GM19193 (cell line): Measurements from ENCODE around the gene SLC16A12.

Experiments used
- POLR2A ChIP-seq: IDR thresholded peaks from 4 replicates; pipeline ENCODE4 v1.6.1; 2011; ENCODE audit not compliant: insufficient read depth, insufficient read length; ENCODE audit errors: extremely low read depth

SLC16A12 gene

DNA sequence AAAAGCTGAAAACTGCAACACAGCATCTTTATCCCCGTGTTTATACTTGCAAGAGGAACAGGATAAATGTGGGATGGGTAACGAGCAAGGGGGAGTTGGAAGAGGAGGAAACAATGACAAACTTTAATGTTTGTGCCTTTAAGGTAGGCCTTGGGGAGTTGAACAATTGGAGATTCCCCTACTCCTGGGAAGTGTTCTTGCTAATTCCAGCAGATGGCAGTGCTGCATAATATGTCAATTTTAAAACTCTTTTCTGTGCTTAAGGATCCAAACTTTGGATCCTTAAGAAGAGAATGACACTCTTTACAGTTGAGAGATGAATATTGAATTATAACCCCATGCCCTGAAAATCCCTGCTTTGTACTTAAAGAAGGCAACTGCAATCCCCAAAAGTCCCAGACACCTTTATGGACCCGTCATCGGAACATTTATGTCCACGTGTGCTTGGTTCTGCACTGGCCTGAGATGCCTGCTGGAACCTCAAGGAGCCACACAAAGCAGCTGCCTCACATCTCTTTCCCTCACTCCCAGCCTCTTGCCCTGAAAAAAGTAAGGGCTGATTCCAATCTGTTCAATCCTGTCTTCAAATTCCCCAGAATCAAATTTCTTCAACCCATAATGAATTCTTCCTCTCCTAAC, 109.0 kb downstream of the SLC16A12 start:
- no peak for TF ChIP-seq POLR2A

- TF ChIP-seq POLR2A = no peak
These were observed 110.4 kb downstream of the SLC16A12 start for GRCh38 chr10:89425000-89425399.

- no peak for TF ChIP-seq POLR2A
These were observed 114.3 kb downstream of the SLC16A12 start for GRCh38 chr10:89421018-89421476.

DNA sequence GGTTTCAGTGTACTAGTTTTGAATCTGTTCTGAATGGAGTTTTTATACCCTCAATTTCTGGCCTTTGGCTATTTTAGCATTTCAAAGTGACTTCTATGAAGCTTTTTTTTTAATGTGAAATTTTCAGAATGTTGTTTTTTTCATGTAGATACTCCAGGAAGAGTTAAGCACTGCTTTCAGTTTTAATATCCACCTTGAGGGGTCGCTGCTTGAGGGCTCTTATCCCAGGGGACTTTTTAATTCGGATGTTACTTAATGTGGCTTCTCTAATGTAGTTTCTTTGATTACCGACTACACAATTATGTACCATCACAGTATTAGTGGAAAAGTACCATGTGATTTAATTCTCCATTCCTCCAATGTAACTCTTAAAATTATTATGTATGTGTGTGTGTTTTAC, 115.8 kb downstream of the SLC16A12 start:
- no peak for TF ChIP-seq POLR2A

- TF ChIP-seq POLR2A = no peak
These were observed 118.9 kb downstream of the SLC16A12 start for GRCh38 chr10:89416465-89416864.

- TF ChIP-seq POLR2A = no peak
These were observed 120.2 kb downstream of the SLC16A12 start for GRCh38 chr10:89414879-89415821.

GRCh38 chr10:89414146-89414878, 121.1 kb downstream of the SLC16A12 start, which contains the start of gene IFIT5:
TSS of gene IFIT5 (plus strand) at chr10:89414568. CDS start at chr10:89414799, 231 bp downstream.
- TF ChIP-seq POLR2A = peak; percentile 64

DNA sequence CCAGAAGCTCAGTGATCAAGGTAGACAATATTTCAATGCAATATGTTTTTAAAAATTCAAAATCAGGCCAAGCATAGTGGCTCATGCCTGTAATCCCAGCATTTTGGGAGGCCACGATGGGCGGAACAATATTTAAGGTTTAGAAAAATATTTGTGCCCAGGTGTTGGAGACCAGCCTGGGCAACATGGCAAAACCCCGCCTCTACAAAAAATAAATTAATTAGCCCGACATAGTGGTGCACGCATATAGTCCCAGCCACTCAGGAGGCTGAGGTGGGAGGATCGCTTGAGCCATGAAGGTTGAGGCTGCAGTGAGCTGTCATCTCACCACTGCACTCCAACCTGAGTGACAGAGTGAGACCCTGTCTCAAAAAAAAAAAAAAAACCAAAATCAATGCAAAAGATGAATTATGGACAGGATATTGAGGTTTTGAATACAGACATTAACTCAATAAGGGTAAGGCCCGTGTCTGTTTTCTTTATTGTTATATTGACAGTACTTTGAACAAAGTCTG, 121.9 kb downstream of the SLC16A12 start:
- TF ChIP-seq POLR2A = no peak

- TF ChIP-seq POLR2A = peak; percentile 31
These were observed 131.0 kb downstream of the SLC16A12 start for GRCh38 chr10:89404104-89405047.

DNA sequence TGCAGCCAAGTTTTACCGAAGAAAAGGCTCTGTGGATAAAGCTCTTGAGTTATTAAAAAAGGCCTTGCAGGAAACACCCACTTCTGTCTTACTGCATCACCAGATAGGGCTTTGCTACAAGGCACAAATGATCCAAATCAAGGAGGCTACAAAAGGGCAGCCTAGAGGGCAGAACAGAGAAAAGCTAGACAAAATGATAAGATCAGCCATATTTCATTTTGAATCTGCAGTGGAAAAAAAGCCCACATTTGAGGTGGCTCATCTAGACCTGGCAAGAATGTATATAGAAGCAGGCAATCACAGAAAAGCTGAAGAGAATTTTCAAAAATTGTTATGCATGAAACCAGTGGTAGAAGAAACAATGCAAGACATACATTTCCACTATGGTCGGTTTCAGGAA, 132.4 kb downstream of the SLC16A12 start:
- TF ChIP-seq POLR2A = no peak

GRCh38 chr10:89399956-89400355, 135.4 kb downstream of the SLC16A12 start:
- TF ChIP-seq POLR2A = no peak

DNA sequence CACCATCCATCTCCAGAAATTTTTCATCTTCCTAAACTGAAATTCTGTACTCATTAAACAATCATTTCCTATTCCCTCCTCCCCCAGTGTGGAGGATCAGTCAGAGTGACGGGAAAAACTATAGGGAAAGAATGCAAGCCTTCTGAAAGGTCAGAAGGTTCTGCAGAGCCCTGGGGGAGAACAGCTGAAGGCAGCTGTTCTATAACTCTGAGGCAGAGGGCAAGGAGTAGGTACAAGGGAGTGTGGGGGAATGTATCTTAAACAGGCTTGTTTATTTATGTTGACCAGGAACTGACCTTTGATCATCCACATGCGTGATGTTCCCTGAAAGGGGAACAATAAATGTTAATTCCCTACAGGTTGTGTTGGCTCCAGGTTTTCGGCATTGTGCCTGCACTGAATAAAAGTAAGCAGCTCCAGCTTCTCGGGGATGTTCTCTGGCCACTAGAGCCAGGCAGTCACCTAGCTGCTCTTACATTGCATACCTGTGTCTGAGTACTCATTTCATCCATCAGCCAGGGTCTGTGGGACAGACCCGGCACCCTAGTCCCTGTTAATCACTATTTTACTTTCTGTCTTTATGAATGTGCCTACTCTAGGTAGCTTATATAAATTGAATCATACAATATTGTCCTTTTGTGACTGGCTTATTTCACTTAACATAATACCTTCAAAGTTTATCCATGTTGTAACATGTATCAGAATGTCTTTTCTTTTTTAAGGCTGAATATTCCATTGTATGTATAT, 137.2 kb downstream of the SLC16A12 start:
- TF ChIP-seq POLR2A = no peak

DNA sequence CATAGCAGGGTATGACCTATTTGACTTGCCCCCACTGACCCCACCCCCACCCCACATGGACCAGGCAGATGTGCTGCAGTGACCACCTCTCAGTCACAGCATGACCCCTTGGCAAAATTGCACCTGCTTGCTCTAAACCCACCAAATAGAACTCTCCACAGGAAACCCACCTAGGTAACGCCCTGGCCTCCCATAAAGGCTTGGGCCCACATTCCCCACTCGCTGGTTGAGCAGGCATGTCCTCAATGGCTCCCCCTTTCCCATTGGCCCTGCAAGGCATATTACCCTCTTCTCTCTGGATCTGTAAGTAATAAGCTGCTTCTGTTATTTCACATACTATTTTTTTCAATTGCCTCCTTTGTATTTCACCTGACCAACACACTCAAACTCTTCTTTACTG, 140.3 kb downstream of the SLC16A12 start:
- TF ChIP-seq POLR2A = no peak
